CD4-positive, alpha-beta T cell treated with Interleukin-4 for 1 hour (primary cell): ENCODE results near the gene UBAP2L.
"Not testable (repeated sequence)": the region's sequence is repeated elsewhere in the genome, so short reads cannot be mapped to it uniquely, and the experiment has no call there.

Source experiments
- DNase-seq, 2 donors: peaks; one replicate each; pipeline ENCODE4 v3.0.0-alpha.2; 2020 to 2022

UBAP2L gene

GRCh38 chr1:154241703-154242351 is 21.1 kb downstream of the UBAP2L start:
- DNase-seq: peak in 1 of 2 donors; percentile 40

GRCh38 chr1:154253671-154254070 is 32.9 kb downstream of the UBAP2L start:
- DNase-seq: no peak

- DNase-seq: no peak
Observed at GRCh38 chr1:154256686-154257085, 35.9 kb downstream of the UBAP2L start.

GRCh38 chr1:154258784-154259183 is 38.0 kb downstream of the UBAP2L start:
- no peak for DNase-seq

GRCh38 chr1:154260127-154260526 is 39.4 kb downstream of the UBAP2L start:
- DNase-seq: no peak

- no peak for DNase-seq
Observed at GRCh38 chr1:154263465-154264332, 42.9 kb downstream of the UBAP2L start.

GRCh38 chr1:154264454-154264853 is 43.7 kb downstream of the UBAP2L start:
- no peak for DNase-seq

GRCh38 chr1:154265586-154265985 is 44.8 kb downstream of the UBAP2L start:
- DNase-seq: peak in 1 of 2 donors; percentile 61

- DNase-seq: no peak
Observed at GRCh38 chr1:154270833-154271232, 50.1 kb downstream of the UBAP2L start.

GRCh38 chr1:154272217-154272998 is 51.7 kb downstream of the UBAP2L start, which contains the start of gene HAX1:
HAX1 (plus strand) TSS chr1:154272629; CDS start chr1:154272724, 95 bp downstream.
- peak; percentile 99 for DNase-seq

GRCh38 chr1:154272999-154273563 is 52.3 kb downstream of the UBAP2L start:
- no peak for DNase-seq

GRCh38 chr1:154276797-154277196 is 56.0 kb downstream of the UBAP2L start:
- peak; percentile 29 to 37 for DNase-seq

GRCh38 chr1:154287591-154287990 is 66.8 kb downstream of the UBAP2L start:
- not testable (repeated sequence) for DNase-seq

- no peak for DNase-seq
Observed at GRCh38 chr1:154288661-154289060, 67.9 kb downstream of the UBAP2L start.

- DNase-seq: no peak
Observed at GRCh38 chr1:154290921-154291320, 70.2 kb downstream of the UBAP2L start.

- DNase-seq: peak in 1 of 2 donors; percentile 15
Observed at GRCh38 chr1:154295408-154296235, 74.9 kb downstream of the UBAP2L start.

GRCh38 chr1:154301582-154301981 is 80.8 kb downstream of the UBAP2L start:
- no peak for DNase-seq

- no peak for DNase-seq
Observed at GRCh38 chr1:154304664-154305337, 84.0 kb downstream of the UBAP2L start.

- no peak for DNase-seq
Observed at GRCh38 chr1:154306151-154306550, 85.4 kb downstream of the UBAP2L start.

- peak in 1 of 2 donors; percentile 13 for DNase-seq
Observed at GRCh38 chr1:154307670-154308270, 87.0 kb downstream of the UBAP2L start.

- not testable (repeated sequence) for DNase-seq
Observed at GRCh38 chr1:154309136-154309535, 88.4 kb downstream of the UBAP2L start.
